Measurements from ENCODE around the gene TACC3.

Gene TACC3

DNA sequence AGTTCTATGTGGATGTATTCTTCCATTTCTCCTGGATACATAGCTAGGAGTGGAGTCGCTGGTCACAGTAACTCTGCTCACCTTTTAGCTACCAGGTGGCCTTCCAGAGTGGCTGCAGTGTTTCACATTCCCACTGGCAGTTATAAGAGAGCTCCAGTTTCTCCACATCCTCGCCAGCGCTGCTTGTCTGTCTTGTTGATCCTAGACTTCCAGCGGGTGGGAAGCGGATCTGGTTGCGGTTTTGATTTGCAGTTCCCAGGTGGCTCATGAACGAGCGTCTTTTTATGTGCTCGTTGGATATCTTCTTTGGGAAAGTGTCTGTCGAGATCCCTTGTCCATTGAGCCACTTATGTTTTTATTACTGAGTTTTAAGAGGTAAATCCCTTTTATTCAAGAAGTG, 11.6 kb downstream of the TACC3 start:
- TF ChIP-seq JUND (IDR thresholded peaks at IDR 0.05; ENCODE audit: low read depth) = no peak
- in situ Hi-C loops (cut with HindIII; ENCODE audit: low pct_unique_long_range_greater_than_20kb, low sequenced_read_pairs) = no loop called here
- no peak for DNase-seq (ENCODE audit: low read depth in 1 of 2, low spot score in 1 of 2)

DNA sequence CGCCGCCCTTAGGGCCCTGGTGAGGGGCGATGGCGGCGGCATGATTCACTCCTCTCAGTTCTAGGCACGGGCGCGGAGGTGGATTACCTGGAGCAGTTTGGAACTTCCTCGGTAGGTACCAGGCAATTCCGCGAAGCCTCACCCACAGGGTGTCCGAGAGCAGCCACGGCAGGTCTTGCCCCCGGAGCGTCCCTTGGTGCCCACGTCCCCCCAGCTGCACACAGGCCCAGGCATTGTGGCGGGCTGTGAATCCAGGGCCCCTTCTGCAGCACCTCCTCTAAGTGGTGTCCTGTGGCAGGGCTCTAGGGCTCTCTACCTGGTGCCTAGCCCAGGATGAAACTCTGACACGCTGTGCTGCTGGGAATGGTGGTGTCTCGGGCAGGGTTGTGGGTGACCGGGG, 13.9 kb downstream of the TACC3 start:
- in situ Hi-C loops (cut with HindIII; ENCODE audit: low pct_unique_long_range_greater_than_20kb, low sequenced_read_pairs) = no loop called here
- no peak for DNase-seq (ENCODE audit: low read depth in 1 of 2, low spot score in 1 of 2)
- TF ChIP-seq JUND (IDR thresholded peaks at IDR 0.05; ENCODE audit: low read depth) = no peak

DNA sequence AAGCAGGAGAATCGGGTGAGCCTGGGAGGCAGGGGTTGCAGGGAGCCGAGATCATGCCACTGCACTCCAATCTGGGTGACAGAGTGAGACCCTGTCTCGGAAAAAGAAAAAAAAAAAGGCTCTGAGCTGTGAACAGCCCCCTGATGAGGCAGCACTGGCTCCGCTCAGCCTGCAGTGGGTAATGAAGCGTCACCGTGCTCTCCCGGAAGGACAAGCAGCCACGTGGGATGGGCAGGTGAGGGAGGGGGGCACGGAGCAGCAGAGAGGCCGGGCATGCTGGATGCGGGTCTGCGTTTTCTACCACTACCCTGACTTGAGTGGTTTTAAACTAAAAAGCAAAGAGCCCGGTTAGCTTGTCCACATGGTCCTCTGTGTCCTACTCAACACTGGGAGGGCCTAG, 15.5 kb downstream of the TACC3 start:
- TF ChIP-seq JUND (IDR thresholded peaks at IDR 0.05; ENCODE audit: low read depth) = no peak
- DNase-seq (ENCODE audit: low read depth in 1 of 2, low spot score in 1 of 2) = no peak
- in situ Hi-C loops (cut with HindIII; ENCODE audit: low pct_unique_long_range_greater_than_20kb, low sequenced_read_pairs) = no loop called here

DNA sequence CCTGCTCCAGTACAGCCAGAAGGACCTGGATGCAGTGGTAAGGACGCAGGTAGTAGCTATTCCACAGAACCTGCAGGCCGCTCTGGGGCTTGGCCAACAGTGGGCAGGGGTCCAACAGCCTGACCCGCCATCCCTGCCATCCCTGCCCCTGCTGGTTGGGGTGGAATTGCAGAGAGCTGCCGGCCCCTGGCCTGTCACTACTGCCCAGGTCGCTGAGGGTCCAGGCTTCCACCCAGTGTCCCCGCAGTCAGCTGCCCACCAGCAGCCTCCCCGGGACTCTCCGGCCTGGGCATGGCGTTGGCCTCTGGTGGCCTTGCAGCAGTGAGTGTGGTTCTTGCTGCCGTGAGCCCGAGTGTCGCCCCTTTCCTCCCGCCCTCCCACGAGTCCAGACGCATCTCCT, 16.3 kb downstream of the TACC3 start:
- DNase-seq (ENCODE audit: low read depth in 1 of 2, low spot score in 1 of 2) = no peak
- TF ChIP-seq JUND (IDR thresholded peaks at IDR 0.05; ENCODE audit: low read depth) = no peak
- in situ Hi-C loops (cut with HindIII; ENCODE audit: low pct_unique_long_range_greater_than_20kb, low sequenced_read_pairs) = no loop called here

DNA sequence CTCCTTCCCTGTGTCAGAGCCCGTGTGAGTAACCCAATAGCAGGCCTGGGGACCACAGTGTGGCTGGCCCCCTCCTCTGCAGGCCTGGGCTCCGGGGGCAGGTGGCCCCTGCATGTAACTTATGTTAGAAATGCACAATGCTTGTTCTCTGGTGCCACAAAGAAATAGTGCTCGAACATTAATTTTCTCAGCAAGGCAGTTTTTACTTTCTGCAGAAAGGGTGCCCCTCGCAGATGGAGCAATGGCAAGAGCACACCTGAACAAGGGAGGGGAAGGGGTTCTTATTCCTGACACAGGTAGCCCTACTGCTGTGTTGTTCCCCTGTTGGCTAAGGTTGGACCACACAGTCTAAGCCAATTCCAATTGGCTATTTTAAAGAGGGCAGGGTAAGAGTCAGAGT, 17.1 kb downstream of the TACC3 start:
- TF ChIP-seq JUND (IDR thresholded peaks at IDR 0.05; ENCODE audit: low read depth) = no peak

DNA sequence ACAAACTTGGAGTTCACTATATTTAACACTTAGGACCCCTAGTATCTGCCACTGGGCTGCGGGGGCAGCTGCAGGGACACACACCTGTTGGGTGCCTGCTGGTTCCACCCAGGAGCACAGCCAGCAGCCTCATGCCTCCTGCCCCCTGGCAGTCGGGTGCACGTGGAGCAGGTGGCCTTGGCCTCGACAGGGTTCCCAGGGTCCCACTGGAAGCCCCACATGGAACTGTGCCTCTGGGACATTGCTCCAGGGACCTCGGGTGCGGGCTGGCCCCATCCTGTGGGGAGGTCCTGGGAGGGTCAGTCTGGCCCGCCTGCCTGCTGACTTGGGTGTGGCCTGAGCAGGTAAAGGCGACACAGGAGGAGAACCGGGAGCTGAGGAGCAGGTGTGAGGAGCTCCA, 18.0 kb downstream of the TACC3 start:
- no peak for DNase-seq (ENCODE audit: low read depth in 1 of 2, low spot score in 1 of 2)
- in situ Hi-C loops (cut with HindIII; ENCODE audit: low pct_unique_long_range_greater_than_20kb, low sequenced_read_pairs) = no loop called here
- TF ChIP-seq JUND (IDR thresholded peaks at IDR 0.05; ENCODE audit: low read depth) = no peak

More for the DNA sequence above, 17.1 kb downstream of the TACC3 start:
- in situ Hi-C loops (cut with HindIII; ENCODE audit: low pct_unique_long_range_greater_than_20kb, low sequenced_read_pairs) = no loop called here
- no peak for DNase-seq (ENCODE audit: low read depth in 1 of 2, low spot score in 1 of 2)

DNA sequence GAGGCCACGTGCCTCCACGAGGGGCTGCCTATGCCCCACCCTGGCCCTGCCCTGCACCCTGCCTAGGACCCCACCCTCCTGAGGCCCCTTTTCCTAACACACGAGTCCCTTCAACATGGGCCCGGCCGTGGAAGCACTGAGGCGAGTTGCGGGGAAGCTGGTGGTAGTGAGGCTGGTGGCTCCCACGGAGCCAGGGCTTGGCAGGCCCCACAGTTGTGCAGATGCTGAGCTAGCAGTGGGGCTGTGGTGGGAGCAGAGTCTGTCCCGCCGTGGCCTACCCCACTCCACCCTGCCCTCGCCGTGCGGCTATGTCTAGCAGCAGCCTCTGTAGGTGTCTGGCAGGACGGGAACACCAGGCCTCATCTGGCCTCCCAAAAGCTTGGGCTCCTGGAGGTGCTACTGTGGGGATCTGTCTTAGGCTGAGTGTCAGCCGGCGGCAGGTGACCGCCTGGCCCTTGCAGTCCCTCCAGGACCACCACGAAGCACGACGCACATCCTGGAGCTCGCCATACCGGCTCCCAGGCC, 18.8 kb downstream of the TACC3 start:
- no peak for DNase-seq (ENCODE audit: low read depth in 1 of 2, low spot score in 1 of 2)
- TF ChIP-seq JUND (IDR thresholded peaks at IDR 0.05; ENCODE audit: low read depth) = no peak
- in situ Hi-C loops (cut with HindIII; ENCODE audit: low pct_unique_long_range_greater_than_20kb, low sequenced_read_pairs) = no loop called here

DNA sequence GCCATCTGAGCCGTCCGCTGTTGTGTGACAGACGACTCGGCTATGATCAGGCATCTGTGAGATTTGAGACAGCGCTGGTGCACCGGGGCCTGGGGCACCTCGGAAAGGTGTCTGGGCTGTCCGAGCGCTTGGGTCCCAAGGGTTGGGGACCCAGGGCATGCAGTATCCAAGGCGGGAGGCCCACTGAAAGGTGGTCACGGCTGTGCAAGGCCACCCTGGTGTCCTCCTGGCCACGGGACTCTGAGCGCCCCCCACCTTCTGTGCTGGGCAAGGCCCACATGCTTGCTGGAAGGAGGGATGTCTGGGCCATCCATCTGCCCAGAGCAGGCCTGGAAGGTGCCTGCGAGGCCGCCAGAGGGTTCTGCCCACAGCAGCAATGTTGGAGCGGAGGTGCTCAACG, 19.9 kb downstream of the TACC3 start:
- no peak for TF ChIP-seq JUND (IDR thresholded peaks at IDR 0.05; ENCODE audit: low read depth)
- no peak for DNase-seq (ENCODE audit: low read depth in 1 of 2, low spot score in 1 of 2)
- in situ Hi-C loops (cut with HindIII; ENCODE audit: low pct_unique_long_range_greater_than_20kb, low sequenced_read_pairs) = no loop called here

DNA sequence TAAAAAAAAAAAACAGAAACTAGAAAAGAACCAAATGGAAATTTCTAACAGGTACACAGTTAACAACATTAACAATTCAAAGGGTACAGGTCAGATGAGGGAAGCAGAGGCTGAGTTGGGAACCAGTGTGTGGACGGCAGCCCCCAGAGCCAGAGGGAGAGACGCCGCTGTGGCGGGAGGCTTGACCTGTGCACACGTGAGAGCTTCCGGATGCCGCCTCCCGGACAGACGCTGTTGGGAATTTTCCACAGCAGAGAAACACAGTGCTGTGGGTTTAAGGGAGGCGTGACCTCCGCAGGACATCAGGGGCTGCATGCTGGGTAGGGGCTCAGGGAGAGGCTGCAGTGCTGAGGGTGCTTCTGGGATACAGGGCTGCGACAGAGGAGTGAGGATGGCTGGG, 22.2 kb downstream of the TACC3 start:
- no peak for DNase-seq (ENCODE audit: low read depth in 1 of 2, low spot score in 1 of 2)
- in situ Hi-C loops (cut with HindIII; ENCODE audit: low pct_unique_long_range_greater_than_20kb, low sequenced_read_pairs) = no loop called here
- TF ChIP-seq JUND (IDR thresholded peaks at IDR 0.05; ENCODE audit: low read depth) = no peak

DNA sequence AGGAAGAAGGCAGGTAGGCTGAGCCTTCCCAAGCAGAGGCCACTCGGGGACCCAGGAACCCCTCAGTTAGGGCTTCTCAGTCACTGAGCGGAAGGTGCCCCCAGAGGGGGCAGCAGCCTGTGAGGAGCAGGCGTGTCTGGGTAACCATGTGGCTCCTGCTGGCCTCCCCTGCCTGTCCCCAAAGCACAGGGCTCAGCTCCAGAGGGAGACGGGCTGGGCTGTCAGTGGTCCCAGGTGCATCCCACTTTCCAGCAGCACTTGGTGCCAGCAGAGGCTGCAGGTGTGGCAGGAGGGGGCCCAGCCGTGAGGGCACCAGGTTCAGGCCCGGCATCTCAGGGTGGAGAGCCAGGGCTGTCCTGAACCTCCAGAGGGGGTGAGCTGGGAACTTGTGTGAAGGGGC, 22.7 kb downstream of the TACC3 start:
- TF ChIP-seq JUND (IDR thresholded peaks at IDR 0.05; ENCODE audit: low read depth) = no peak
- no peak for DNase-seq (ENCODE audit: low read depth in 1 of 2, low spot score in 1 of 2)
- in situ Hi-C loops (cut with HindIII; ENCODE audit: low pct_unique_long_range_greater_than_20kb, low sequenced_read_pairs) = no loop called here

DNA sequence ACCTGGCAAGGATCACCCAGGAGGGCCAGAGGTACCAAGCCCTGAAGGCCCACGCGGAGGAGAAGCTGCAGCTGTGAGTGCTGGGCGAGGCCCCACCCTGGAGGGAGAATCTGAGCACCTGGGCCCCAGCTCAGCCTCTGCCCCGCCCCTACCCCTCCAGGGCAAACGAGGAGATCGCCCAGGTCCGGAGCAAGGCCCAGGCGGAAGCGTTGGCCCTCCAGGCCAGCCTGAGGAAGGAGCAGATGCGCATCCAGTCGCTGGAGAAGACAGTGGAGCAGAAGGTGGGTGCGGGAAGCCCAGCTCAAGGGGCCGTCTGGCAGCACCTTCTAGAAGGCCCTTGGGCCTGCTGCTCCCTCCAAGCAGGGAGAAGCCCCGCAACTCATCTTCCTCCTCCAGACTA, 23.2 kb downstream of the TACC3 start:
- DNase-seq (ENCODE audit: low read depth in 1 of 2, low spot score in 1 of 2) = no peak
- in situ Hi-C loops (cut with HindIII; ENCODE audit: low pct_unique_long_range_greater_than_20kb, low sequenced_read_pairs) = no loop called here
- no peak for TF ChIP-seq JUND (IDR thresholded peaks at IDR 0.05; ENCODE audit: low read depth)

DNA sequence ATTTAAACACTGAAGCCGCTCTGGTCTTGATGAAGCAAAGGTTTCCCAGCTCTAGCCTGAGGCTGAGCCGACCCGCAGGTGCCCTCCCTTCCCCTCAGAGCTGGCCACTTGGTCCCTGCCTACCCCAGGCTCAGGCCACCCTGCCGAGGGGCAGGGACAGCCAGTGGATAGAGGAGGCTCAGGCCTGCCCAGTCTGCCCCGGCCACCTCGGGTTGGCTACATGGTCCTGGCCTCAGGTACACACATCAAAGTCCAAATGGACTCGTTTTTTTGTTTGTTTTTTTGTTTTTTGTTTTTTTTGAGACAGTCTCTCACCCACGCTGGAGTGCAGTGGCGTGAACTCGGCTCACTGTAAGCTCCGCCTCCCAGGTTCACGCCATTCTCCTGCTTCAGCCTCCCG, 23.8 kb downstream of the TACC3 start:
- DNase-seq (ENCODE audit: low read depth in 1 of 2, low spot score in 1 of 2) = no peak
- in situ Hi-C loops (cut with HindIII; ENCODE audit: low pct_unique_long_range_greater_than_20kb, low sequenced_read_pairs) = no loop called here
- TF ChIP-seq JUND (IDR thresholded peaks at IDR 0.05; ENCODE audit: low read depth) = no peak

DNA sequence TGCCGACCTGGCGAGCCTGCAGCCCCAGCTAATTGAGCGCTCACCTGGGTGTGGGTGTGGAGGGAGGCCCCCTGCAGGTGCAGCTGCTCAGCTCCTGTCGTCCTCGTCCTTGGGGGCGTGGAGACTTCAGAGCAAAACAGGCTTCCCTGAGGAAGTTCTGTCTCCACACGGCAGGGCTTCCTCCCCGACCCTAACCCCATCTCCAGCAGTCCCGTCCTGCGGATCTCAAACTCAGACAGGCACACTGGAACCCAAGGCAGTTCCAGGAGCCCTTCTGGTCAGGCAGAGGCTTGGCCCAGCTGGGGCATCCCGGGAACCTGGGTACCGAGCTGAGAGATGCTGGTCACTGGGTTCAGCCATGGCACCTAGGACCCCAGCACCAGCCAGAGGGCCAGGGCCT, 24.4 kb downstream of the TACC3 start:
- no peak for DNase-seq (ENCODE audit: low read depth in 1 of 2, low spot score in 1 of 2)
- in situ Hi-C loops (cut with HindIII; ENCODE audit: low pct_unique_long_range_greater_than_20kb, low sequenced_read_pairs) = no loop called here
- no peak for TF ChIP-seq JUND (IDR thresholded peaks at IDR 0.05; ENCODE audit: low read depth)

DNA sequence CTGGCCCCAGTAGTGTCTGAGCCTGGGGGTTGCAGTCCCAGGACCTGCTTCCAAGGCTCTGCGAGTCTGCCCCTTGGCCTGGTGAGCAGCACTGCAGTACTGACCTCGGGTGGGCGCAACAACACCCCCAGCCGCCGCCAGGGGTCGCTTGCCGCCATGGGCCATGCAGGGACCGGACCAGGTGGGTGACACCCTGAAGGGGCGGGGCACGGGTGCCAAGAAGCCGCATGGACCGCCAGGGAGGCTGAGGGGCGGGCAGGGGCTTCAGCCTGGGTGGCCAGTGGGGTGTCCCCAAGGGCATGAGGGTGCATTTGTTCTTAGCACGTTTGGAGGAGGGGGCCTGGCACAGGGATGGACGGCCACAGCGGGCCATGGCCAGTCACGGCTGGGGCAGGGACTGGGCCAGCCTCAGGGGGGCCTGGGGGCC, 25.0 kb downstream of the TACC3 start:
- no peak for TF ChIP-seq JUND (IDR thresholded peaks at IDR 0.05; ENCODE audit: low read depth)
- in situ Hi-C loops (cut with HindIII; ENCODE audit: low pct_unique_long_range_greater_than_20kb, low sequenced_read_pairs) = no loop called here
- DNase-seq (ENCODE audit: low read depth in 1 of 2, low spot score in 1 of 2) = peak; percentile 69 to 74
